22Rv1 (cell line): Measurements from ENCODE around the gene E2F8.

Source experiments
- H3K27ac ChIP-seq: fragments of 450-650 bp; 2 replicates; pipeline ENCODE4 v1.5.1; 2017
- CTCF ChIP-seq: fragments of 450-650 bp; IDR thresholded peaks from 2 replicates; pipeline ENCODE4 v1.5.1; 2017; ENCODE audit warnings: mild to moderate bottlenecking
- ZFX ChIP-seq: fragments of 450-650 bp; IDR thresholded peaks from 2 replicates; pipeline ENCODE4 v1.6.1; 2017; ENCODE audit warnings: antibody characterized with exemption, borderline replicate concordance

The E2F8 gene

GRCh38 chr11:19228968-19229367 is 11.8 kb downstream of the E2F8 start:
- no peak for TF ChIP-seq ZFX
- TF ChIP-seq CTCF, result no peak
- no peak overlapping the region for H3K27ac ChIP-seq

- no peak overlapping the region for H3K27ac ChIP-seq
- no peak for TF ChIP-seq CTCF
- no peak for TF ChIP-seq ZFX
Observed at GRCh38 chr11:19226378-19227195, 14.2 kb downstream of the E2F8 start.

GRCh38 chr11:19225581-19225980 is 15.2 kb downstream of the E2F8 start:
- no peak overlapping the region for H3K27ac ChIP-seq

GRCh38 chr11:19225123-19225522 is 15.6 kb downstream of the E2F8 start:
- H3K27ac ChIP-seq, result no peak overlapping the region
- no peak for TF ChIP-seq CTCF
- TF ChIP-seq ZFX, result no peak

More at GRCh38 chr11:19225581-19225980, 15.2 kb downstream of the E2F8 start:
- TF ChIP-seq CTCF (no peak), ZFX (no peak)

GRCh38 chr11:19220903-19221724 is 19.6 kb downstream of the E2F8 start:
- TF ChIP-seq ZFX (no peak), CTCF (no peak)
- H3K27ac ChIP-seq, result no peak overlapping the region

- H3K27ac ChIP-seq, result no peak overlapping the region
- TF ChIP-seq ZFX (no peak), CTCF (no peak)
Observed at GRCh38 chr11:19218786-19219460, 21.8 kb downstream of the E2F8 start.

- TF ChIP-seq ZFX, result no peak
- TF ChIP-seq CTCF, result no peak
- no peak overlapping the region for H3K27ac ChIP-seq
Observed at GRCh38 chr11:19218216-19218615, 22.5 kb downstream of the E2F8 start.
